T-helper 2 cell treated with Interferon-gamma antibody and Interleukin-4, amounts not matched to agents 5 μg/mL and 100 μg/mL, for 36 hours (primary cell): ENCODE results near the gene TMEM207.

Source experiments
- DNase-seq: peaks from one replicate; pipeline ENCODE4 v3.0.0; 2021; ENCODE audit warnings: low spot score
- H3K27ac Mint-ChIP-seq: one replicate; pipeline ENCODE4 v1.8.0; 2021; ENCODE audit warnings: mild to moderate bottlenecking, mixed read lengths
- H3K27me3 Mint-ChIP-seq: one replicate; pipeline ENCODE4 v1.8.0; 2021; ENCODE audit warnings: low read depth, mixed read lengths
- H3K36me3 Mint-ChIP-seq: one replicate; pipeline ENCODE4 v1.8.0; 2021; ENCODE audit warnings: low read depth, mixed read lengths
- H3K4me1 Mint-ChIP-seq: one replicate; pipeline ENCODE4 v1.8.0; 2021; ENCODE audit warnings: low read depth, mixed read lengths
- H3K4me3 Mint-ChIP-seq: one replicate; pipeline ENCODE4 v1.8.0; 2022; ENCODE audit warnings: mild to moderate bottlenecking, moderate library complexity, mixed read lengths
- H3K9me3 Mint-ChIP-seq: one replicate; pipeline ENCODE4 v1.8.0; 2021; ENCODE audit warnings: mixed read lengths

The TMEM207 gene

DNA sequence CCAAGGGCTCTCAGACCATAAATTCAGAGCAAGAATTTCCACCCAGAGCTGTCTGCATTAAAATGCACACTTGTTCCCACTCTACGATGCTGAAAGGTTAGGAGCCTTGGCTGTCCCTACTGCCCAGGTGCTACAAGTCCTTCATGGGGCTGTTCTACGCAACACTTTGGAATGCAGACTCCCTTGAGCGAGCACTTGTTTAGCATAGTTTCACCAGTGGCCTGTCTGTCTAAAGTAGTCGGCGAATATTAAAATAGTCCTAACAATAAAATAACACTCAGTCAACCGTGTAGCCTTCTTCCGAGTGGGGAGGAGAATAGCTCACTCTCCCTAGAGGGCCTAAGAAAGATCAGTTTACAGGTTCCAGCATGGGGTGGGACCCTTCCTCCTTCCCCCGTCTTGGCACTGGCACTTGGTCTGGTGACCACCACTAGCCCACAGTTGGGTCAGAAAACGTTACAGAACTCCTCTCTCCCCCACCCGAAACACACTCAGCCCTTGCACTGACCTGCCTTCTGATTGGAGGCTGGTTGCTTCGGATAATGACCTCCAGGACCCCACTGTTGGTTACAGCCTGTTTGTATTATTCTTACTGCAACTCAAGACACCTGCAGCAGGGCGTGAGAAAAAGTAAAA, 62.0 kb downstream of the TMEM207 start, which contains the start of gene CLDN16:
Gene CLDN16 (plus strand): TSS at position 586 of the 636 bp plus-strand sequence. CDS start 167 bp downstream, outside the sequence.
- Mint-ChIP-seq H3K9me3 (no peaks in the 10 kb centered on the region), H3K27ac (no peak within 1 kb of the TSS), H3K36me3 (no peaks in the 10 kb centered on the region), H3K4me1 (no peaks in the 10 kb centered on the region), H3K27me3 (peaks cover 10% of the 10 kb centered on the region), H3K4me3 (no peak within 1 kb of the TSS)
- DNase-seq = no peak

- Mint-ChIP-seq H3K36me3 (no peaks in the 10 kb centered on the region), H3K27me3 (peaks cover 7% of the 10 kb centered on the region), H3K27ac (no peak overlapping the region), H3K9me3 (no peaks in the 10 kb centered on the region), H3K4me3 (no peak overlapping the region), H3K4me1 (peaks cover 3% of the 10 kb centered on the region)
- no peak for DNase-seq
These were observed 63.7 kb downstream of the TMEM207 start for GRCh38 chr3:190385731-190386688.

- DNase-seq = no peak
- H3K36me3 Mint-ChIP-seq = no peaks in the 10 kb centered on the region
These were observed 65.4 kb downstream of the TMEM207 start for GRCh38 chr3:190384309-190384756.

GRCh38 chr3:190382082-190382481, 67.6 kb downstream of the TMEM207 start:
- DNase-seq = no peak
- Mint-ChIP-seq H3K4me1 (peaks cover 3% of the 10 kb centered on the region), H3K9me3 (no peaks in the 10 kb centered on the region), H3K27ac (no peak overlapping the region), H3K36me3 (no peaks in the 10 kb centered on the region), H3K27me3 (no peaks in the 10 kb centered on the region), H3K4me3 (no peak overlapping the region)

More at GRCh38 chr3:190384309-190384756, 65.4 kb downstream of the TMEM207 start:
- Mint-ChIP-seq H3K27ac (no peak overlapping the region), H3K9me3 (no peaks in the 10 kb centered on the region), H3K27me3 (peaks cover 7% of the 10 kb centered on the region), H3K4me1 (peaks cover 3% of the 10 kb centered on the region), H3K4me3 (no peak overlapping the region)

DNA sequence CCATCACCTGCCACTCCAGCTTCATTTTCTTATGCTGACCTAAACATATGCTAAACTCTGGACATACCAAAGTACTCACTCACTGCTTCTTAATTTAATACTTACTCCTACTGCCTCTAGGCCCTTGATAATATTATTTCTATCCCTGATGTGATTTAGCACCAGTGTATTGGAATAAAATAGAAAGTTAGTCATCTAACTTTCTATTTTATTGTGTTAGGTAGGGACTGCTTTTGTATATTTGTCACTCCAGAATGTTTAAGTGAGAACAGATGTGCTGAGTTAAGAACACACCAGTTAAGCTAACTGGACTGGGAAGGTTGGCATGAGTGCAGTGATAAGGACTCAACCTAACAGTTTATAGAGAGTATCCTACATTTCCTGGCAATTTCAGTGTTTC, 68.3 kb downstream of the TMEM207 start:
- no peak overlapping the region for H3K27ac Mint-ChIP-seq
- H3K4me3 Mint-ChIP-seq = no peak overlapping the region
- no peaks in the 10 kb centered on the region for H3K9me3 Mint-ChIP-seq
- peaks cover 3% of the 10 kb centered on the region for H3K4me1 Mint-ChIP-seq
- peaks cover 5% of the 10 kb centered on the region for H3K27me3 Mint-ChIP-seq
- no peak for DNase-seq
- no peaks in the 10 kb centered on the region for H3K36me3 Mint-ChIP-seq

- no peak for DNase-seq
- H3K9me3 Mint-ChIP-seq = no peaks in the 10 kb centered on the region
- H3K4me3 Mint-ChIP-seq = no peak overlapping the region
- H3K36me3 Mint-ChIP-seq = no peaks in the 10 kb centered on the region
- H3K4me1 Mint-ChIP-seq = peaks cover 3% of the 10 kb centered on the region
- H3K27ac Mint-ChIP-seq = no peak overlapping the region
- peaks cover 14% of the 10 kb centered on the region for H3K27me3 Mint-ChIP-seq
These were observed 69.5 kb downstream of the TMEM207 start for GRCh38 chr3:190380184-190380583.
